Adrenal gland (tissue), 12 donors: ENCODE results near the gene RCOR1. TPM values are rescaled to one million over a fixed set of nuclear protein-coding genes. Genes with fewer than 3 reads are reported as not detected.

ENCODE experiments used
- DNase-seq, 7 donors: peaks; one replicate each; pipeline ENCODE4 v3.0.0-alpha.2; 2019 to 2020
- H3K27ac ChIP-seq, 5 donors: fragments of 200-600 bp; sonication (generic) in 4 of 5; 1 replicate in 3 of 5; 2 replicates in 2 of 5; pipeline versions ENCODE4 v1.5.1 to v1.8.0; 2016 to 2020; ENCODE audit warnings: mild to moderate bottlenecking in 1 of 5
- H3K27me3 ChIP-seq: fragments of 200-600 bp; 2 replicates; pipeline ENCODE4 v1.8.0; 2021
- H3K36me3 ChIP-seq, 2 donors: fragments of 200-600 bp; replicated peaks in 1 of 2; 1 replicate in 1 of 2; 2 replicates in 1 of 2; pipeline versions ENCODE4 v1.5.1 to v1.8.0; 2018 to 2022
- H3K4me1 ChIP-seq, 2 donors: fragments of 200-600 bp; replicated peaks in 1 of 2; 1 replicate in 1 of 2; 2 replicates in 1 of 2; pipeline versions ENCODE4 v1.5.1 to v1.8.0; 2018 to 2021
- H3K4me3 ChIP-seq, 4 donors: fragments of 200-600 bp; sonication (generic) in 3 of 4; one replicate each; pipeline ENCODE4 v1.5.1; 2016 to 2018
- H3K9me3 ChIP-seq, 3 donors: fragments of 200-600 bp; sonication (generic) in 1 of 3; replicated peaks in 1 of 3; 1 replicate in 2 of 3; 2 replicates in 1 of 3; pipeline versions ENCODE4 v1.5.1 to v1.8.0; 2016 to 2021
- POLR2A ChIP-seq, 2 donors: fragments of 450-650 bp; IDR thresholded peaks; one replicate each; pipeline ENCODE4 v1.6.1; 2017; ENCODE audit warnings: antibody characterized with exemption in 2 of 2, mild to moderate bottlenecking in 2 of 2, moderate library complexity in 1 of 2
- WGBS, 4 donors: extraction: QIAGEN DNeasy Blood & Tissue Kit in 2 of 4; methylation state at CpG; one replicate each; pipeline versions ENCODE4 v1.1.5 to v1.1.7; 2013 to 2017; 5-methylcytosine and 5-hydroxymethylcytosine counted together
- intact Hi-C, 2 donors: fragments of 100-400 bp; cut with DNase I; formaldehyde crosslinking; loops; one replicate each; pipeline versions ENCODE4 v1.14.1 to v1.15.0; 2022 to 2023
- polyA plus RNA-seq, 3 donors: library from polyadenylated mRNA; stranded (reverse); fragments of 200-250 nt in 2 of 3; fragments of 350-450 nt in 1 of 3; fragmentation: Illumina TruSeq in 1 of 3; extraction: RNeasy Lipid Tissue Mini Kit (QIAGEN cat#74804) in 1 of 3; gene quantifications; one replicate each; pipeline ENCODE4 v1.2.3, GENCODE V29; 2013 to 2014
- small RNA-seq, 2 donors: library from RNA; depleted of rRNA; stranded (forward); fragments of <200 nt; gene quantifications; one replicate each; pipeline ENCODE3, GENCODE V24; 2016
- total RNA-seq, 9 donors: library from RNA; depleted of rRNA in 4 of 9; stranded (reverse); fragments of >200 nt in 4 of 9; fragments of 120-200 nt in 1 of 9; fragmentation: NEBNext Ultra II Directional in 1 of 9; extraction: Animal tissue kit (Norgen Biotek cat#: 25700) in 1 of 9; gene quantifications; one replicate each; pipeline versions ENCODE4 v1.1.0 to v1.2.4, GENCODE V29; 2013 to 2023
- TF ChIP-seq, protein P1 (sequence below), 6 experiments: fragments of 450-650 bp in 4 of 6; fragments of 200-600 bp in 2 of 6; sonication (generic) in 1 of 6; IDR thresholded peaks; 1 replicate in 5 of 6; 2 replicates in 1 of 6; pipeline versions ENCODE4 v1.5.1 to v1.8.0; 2016 to 2021; ENCODE audit warnings: antibody characterized with exemption in 6 of 6, mild to moderate bottlenecking in 2 of 6, moderate library complexity in 1 of 6
- donor health status: healthy with polysubstance abuse.
- donor health status: Bipolar disorder and iron deficiency.
- donor health status: DM: yes; HTN: yes; CAD: no.
- donor health status: DM: no; HTN: no; CAD: no.
- donor health status: DM: no; HTN: no; CAD: no.
- donor health status: DM: yes; HTN: yes; CAD: no.

RCOR1 gene
- total and polyA plus RNA-seq, 12 donors, result 3.8 to 17.7 (median 11.3) TPM

DNA sequence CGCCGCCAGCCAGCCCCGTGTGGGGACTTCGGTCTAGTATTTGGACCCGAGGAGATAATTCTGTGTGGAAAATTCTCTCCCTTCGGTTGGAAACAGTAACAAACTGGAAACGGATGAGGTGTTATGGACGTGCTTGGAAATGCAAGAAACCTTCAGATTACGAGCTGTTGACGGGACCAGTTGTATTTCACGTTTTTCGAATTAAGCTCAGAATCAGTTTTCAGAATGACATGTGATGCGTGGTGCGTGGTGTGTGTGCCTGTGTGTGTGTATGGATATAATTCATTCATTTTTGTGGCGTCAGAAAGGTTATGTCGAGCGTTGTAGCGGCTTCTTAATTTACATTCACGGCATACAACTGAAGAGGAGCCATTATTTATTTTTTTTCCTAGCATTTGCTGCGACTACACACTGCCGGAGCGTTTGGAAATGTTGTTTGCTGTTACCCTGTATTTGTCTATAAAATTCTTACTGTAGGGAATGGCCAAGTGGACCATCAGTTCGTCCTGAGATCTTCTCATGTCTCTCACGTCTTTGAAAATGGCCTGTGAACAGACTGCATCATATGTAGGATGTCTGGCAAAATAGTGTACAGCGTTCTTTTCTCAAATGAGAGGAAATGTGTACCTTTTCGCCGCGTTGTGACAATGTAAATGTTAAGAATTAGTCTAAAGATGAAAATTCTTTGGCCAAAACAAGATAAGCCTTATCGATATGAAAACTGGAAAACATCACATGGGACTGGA is 186.1 kb downstream of the RCOR1 start:
- WGBS, 4 donors, result 12 to 15% (median 14%) methylated on average over 24 to 29 of the region's 29 CpGs
- peak in 1 of 7 donors; percentile 12 for DNase-seq
- peaks cover 0 to 23% of the 10 kb centered on the region in 2 donors for H3K4me1 ChIP-seq
- no peaks in the 10 kb centered on the region for H3K27me3 ChIP-seq
- intact Hi-C loops, result loop anchor here in 1 of 2 donors (5.0 kb wide), 1 partner anchor 139 kb away; no protein-coding TSS in a partner anchor
- no peaks in the 10 kb centered on the region for H3K9me3 ChIP-seq
- TF ChIP-seq POLR2A (IDR thresholded peaks at IDR 0.05), result no peak
- TF ChIP-seq, protein P1, sequence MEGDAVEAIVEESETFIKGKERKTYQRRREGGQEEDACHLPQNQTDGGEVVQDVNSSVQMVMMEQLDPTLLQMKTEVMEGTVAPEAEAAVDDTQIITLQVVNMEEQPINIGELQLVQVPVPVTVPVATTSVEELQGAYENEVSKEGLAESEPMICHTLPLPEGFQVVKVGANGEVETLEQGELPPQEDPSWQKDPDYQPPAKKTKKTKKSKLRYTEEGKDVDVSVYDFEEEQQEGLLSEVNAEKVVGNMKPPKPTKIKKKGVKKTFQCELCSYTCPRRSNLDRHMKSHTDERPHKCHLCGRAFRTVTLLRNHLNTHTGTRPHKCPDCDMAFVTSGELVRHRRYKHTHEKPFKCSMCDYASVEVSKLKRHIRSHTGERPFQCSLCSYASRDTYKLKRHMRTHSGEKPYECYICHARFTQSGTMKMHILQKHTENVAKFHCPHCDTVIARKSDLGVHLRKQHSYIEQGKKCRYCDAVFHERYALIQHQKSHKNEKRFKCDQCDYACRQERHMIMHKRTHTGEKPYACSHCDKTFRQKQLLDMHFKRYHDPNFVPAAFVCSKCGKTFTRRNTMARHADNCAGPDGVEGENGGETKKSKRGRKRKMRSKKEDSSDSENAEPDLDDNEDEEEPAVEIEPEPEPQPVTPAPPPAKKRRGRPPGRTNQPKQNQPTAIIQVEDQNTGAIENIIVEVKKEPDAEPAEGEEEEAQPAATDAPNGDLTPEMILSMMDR (IDR thresholded peaks at IDR 0.05), result no peak
- peak overlapping the region in 3 of 4 donors; percentile 48 to 97 (median 65) for H3K4me3 ChIP-seq
- H3K36me3 ChIP-seq, result no peaks in the 10 kb centered on the region
- peak overlapping the region in 4 of 5 donors; percentile 43 to 90 (median 73) for H3K27ac ChIP-seq

DNA sequence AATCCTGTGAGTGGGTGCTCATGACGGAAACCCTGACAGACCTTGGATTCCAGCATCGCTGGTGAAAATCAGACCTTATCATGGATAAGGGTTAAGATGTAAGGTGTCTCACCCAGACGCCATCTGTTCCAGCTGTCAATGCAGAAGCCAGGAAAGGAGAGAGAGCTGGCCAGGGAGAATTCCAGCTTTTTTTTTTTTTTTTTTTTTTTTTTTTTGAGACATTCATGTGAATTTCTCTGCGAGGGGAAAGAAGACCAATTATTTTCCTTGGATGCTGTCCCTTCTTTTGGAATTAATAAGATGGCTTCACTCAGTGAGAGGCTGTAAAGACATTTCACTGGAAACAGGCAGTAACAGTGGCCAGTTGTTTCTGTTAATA is 186.6 kb downstream of the RCOR1 start:
- peak overlapping the region in 1 of 4 donors; percentile 97 for H3K4me3 ChIP-seq
- DNase-seq, result no peak
- WGBS, 4 donors, result 52 to 80% (median 63%) methylated on average over 4 of the region's 4 CpGs
- no peaks in the 10 kb centered on the region for H3K9me3 ChIP-seq
- H3K27me3 ChIP-seq, result no peaks in the 10 kb centered on the region
- peaks cover 0 to 23% of the 10 kb centered on the region in 2 donors for H3K4me1 ChIP-seq
- no peak for TF ChIP-seq POLR2A (IDR thresholded peaks at IDR 0.05)
- no peak overlapping the region for H3K27ac ChIP-seq
- no peaks in the 10 kb centered on the region for H3K36me3 ChIP-seq
- intact Hi-C loops, result loop anchor here in 1 of 2 donors (5.0 kb wide), 1 partner anchor 138 kb away; no protein-coding TSS in a partner anchor

DNA sequence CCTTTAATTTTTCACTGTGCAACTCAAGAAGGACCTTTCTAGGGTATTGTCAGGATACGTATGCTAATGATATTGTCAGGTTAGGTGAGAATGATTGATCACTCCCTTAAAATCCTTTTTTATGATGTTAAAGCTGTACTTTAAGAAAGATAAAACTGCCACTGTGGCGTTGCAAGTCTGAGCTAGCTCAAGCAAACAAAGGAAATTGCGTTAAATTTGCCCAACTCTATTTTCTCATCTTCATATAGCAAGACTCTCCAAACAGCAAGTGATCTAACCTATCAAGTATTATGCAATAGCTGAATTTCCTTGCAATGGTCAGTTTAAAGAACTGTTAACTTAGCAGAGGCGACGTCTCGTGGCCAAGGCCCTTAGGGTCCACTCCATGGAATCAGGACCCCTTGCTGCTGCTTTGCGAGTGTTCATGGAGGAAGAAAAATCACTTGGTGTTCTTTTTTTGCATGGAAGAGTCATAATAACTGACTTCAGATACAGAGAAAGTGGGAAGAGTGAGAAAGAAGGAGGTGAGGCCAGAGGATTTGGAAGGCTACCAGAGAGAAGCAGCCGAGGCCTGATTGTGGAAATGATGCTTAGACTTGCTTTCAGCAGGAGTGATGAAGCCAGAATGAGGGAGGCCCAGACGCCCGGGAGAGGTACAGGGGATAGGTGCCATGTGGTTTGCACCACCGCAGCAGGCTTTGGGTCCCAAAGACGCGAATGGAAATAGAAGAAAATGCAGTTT is 187.3 kb downstream of the RCOR1 start:
- TF ChIP-seq POLR2A (IDR thresholded peaks at IDR 0.05), result no peak
- TF ChIP-seq, protein P1 (IDR thresholded peaks at IDR 0.05), result no peak
- Histone ChIP-seq H3K27me3 (no peaks in the 10 kb centered on the region), H3K36me3 (no peaks in the 10 kb centered on the region), H3K9me3 (no peaks in the 10 kb centered on the region), H3K27ac (no peak overlapping the region), H3K4me3 (no peak overlapping the region), H3K4me1 (peaks cover 0 to 23% of the 10 kb centered on the region in 2 donors)
- no peak for DNase-seq
- 83 to 90% (median 88%) methylated on average over 13 of the region's 13 CpGs for WGBS, 4 donors
- intact Hi-C loops, result loop anchor here in 1 of 2 donors (5.0 kb wide), 1 partner anchor 138 kb away; no protein-coding TSS in a partner anchor

Small RNA genes within 50 kb of the gene (small RNA-seq; reads per million reads assigned to genes)
- 0 reads per million in 2 donors for gene RF00019
- gene RN7SL546P, result 0 reads per million in 2 donors

Other genes starting within 250 kb of the RCOR1 start
- 10 to 100 TPM; 38.3 to 76.0 (median 41.5) TPM for gene CINP, start 229.8 kb upstream of the RCOR1 start, total RNA-seq
- 10 to 100 TPM; 39.2 to 92.6 (median 86.6) TPM for gene CINP, start 229.8 kb upstream of the RCOR1 start, polyA plus RNA-seq
- 10 to 100 TPM in 8 of 9 donors, 1 to 10 TPM in 1; 9.7 to 74.3 (median 27.1) TPM for gene TECPR2, start 229.7 kb upstream of the RCOR1 start, total RNA-seq
- 10 to 100 TPM in 1 of 3 donors, 1 to 10 TPM in 2; 5.1 to 12.1 (median 8.3) TPM for gene TECPR2, start 229.7 kb upstream of the RCOR1 start, polyA plus RNA-seq
- 100 to 1,000 TPM in 1 of 9 donors, 10 to 100 TPM in 8; 21.4 to 105 (median 46.4) TPM for gene ANKRD9, start 82.9 kb upstream of the RCOR1 start, total RNA-seq
- gene ANKRD9, start 82.9 kb upstream of the RCOR1 start, polyA plus RNA-seq, result 10 to 100 TPM in 2 of 3 donors, 1 to 10 TPM in 1; 2.6 to 35.2 (median 19.5) TPM
- 10 to 100 TPM in 6 of 9 donors, 1 to 10 TPM in 3; 4.2 to 14.5 (median 11.3) TPM for gene TRAF3, start 184.8 kb downstream of the RCOR1 start, total RNA-seq
- 1 to 10 TPM; 3.7 to 9.3 (median 5.1) TPM for gene TRAF3, start 184.8 kb downstream of the RCOR1 start, polyA plus RNA-seq